ENCODE data around the gene SLC4A5.
"Not testable (repeated sequence)": the region's sequence is repeated elsewhere in the genome, so short reads cannot be mapped to it uniquely, and the experiment has no call there.

Gene SLC4A5

DNA sequence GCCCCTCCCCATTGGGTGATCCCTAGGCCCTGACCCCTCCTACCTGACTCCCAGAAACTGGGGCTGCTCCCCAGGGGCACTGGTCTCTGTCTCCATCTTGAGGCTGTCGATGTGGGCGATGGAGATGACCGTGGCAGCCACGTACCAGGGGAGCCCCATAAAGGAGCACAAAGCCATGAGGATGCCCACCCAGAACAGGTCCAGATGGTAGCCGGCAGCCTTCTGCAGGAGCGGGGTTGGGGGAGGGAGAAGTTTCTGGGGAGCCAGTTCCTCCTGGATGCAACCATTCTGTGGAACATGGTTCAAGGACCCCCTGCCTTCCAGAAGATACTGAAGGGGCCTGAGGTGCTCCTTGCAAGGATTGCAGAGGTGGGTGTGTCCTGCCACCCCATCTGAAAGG, 110.8 kb downstream of the SLC4A5 start:
- no peak for DNase-seq (ENCODE audit: low spot score)

GRCh38 chr2:74229865-74230264, 113.4 kb downstream of the SLC4A5 start:
- not testable (repeated sequence) for DNase-seq (ENCODE audit: low spot score)

- no peak for DNase-seq (ENCODE audit: low spot score)
Observed at GRCh38 chr2:74228772-74229171, 114.4 kb downstream of the SLC4A5 start.

DNA sequence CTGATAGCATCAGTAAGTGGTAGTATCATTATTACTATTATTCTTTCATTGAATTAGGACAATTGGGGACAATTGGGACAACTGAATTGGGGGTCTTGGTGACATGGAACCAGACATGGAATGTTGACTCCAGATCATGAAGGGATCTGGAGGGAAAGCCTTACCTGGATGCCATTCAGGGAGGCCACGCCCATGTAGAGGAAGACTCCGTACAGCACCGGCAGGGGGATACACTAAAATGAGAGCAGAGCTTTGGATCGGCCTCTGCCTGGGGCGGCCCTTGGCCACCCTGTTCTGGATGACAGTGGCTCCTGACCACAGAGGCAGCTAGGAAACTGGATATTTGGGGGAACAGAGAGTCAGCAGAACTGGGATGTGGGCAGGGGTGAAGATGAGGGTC, 115.6 kb downstream of the SLC4A5 start:
- DNase-seq (ENCODE audit: low spot score) = no peak

GRCh38 chr2:74226648-74227213, 116.5 kb downstream of the SLC4A5 start:
- DNase-seq (ENCODE audit: low spot score) = no peak

DNA sequence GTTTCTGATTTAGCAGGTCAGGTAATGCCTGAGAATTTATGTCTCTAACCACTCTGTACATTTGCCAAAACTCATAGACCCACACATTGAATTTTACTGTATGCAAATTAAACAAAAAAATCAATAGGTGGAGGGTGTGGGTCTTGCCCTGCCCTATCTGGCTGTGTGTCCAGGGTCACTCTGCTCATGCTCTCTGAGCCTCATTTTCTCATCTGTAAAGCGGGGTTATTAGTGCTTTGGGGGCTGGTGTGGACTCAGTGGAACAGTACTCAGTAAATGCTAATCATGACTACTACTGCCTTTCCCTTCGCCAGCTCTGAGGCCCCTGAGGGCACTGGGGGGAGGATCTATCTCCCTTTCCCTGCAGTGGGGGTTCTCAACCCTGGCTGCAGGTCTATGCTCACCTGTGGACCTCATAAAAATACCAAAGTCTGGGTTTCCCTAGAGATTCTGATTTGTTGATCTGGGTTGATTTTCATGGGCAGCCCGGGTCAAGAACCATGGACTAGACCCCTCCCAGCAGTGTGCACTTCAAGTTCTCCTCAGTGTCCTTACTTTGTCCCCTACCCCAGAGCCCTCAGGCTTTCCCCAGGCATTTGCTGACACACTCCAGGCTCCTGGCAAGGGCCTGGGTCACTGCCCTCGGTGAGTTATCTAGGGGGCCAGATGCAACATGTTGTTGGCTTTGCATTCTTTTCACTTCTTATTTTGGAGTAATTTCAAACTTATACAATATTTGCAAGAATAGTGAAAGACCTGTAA, 117.3 kb downstream of the SLC4A5 start:
- DNase-seq (ENCODE audit: low spot score) = no peak

DNA sequence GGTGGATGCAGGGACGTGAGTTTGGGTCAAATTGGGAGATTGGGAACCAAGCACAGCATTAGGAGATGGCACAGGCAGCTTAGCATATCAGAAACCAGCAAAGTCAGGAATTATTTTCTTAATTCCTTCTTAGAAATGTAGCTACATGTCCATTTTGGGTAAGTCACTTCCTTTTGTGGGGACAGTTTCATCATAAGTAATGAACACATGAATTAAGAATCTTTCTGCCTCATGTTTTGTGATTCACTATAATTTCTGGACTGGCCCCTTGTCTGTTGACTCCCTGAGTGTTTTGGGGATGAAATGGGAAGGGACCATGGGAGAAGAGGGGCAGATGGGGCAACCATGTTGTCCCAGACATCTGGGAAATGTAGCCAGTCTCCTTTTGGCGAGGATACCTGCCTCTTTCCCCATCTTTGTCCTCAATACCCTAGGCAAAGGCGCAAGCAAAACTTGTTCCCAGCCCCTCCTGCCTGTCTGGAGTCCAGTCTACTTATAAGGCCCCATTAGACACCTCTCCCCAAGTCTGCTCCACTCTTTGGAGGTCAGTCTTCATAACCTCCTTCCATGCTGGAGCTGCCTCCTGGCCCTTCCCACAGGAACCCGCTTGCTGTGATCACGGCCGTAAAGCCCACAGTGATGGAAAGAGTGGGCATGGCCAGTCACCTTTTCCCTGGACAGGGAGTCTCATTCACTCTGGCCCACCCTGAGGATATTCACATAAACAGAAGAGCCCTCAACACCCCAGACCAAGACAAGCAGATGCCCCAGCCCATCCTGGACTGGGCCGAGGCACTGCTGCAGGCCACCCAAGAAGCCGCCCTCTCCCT, 119.1 kb downstream of the SLC4A5 start:
- no peak for DNase-seq (ENCODE audit: low spot score)

GRCh38 chr2:74222300-74222650, 120.9 kb downstream of the SLC4A5 start:
- no peak for DNase-seq (ENCODE audit: low spot score)

- DNase-seq (ENCODE audit: low spot score) = no peak
Observed at GRCh38 chr2:74221604-74222299, 121.5 kb downstream of the SLC4A5 start.

DNA sequence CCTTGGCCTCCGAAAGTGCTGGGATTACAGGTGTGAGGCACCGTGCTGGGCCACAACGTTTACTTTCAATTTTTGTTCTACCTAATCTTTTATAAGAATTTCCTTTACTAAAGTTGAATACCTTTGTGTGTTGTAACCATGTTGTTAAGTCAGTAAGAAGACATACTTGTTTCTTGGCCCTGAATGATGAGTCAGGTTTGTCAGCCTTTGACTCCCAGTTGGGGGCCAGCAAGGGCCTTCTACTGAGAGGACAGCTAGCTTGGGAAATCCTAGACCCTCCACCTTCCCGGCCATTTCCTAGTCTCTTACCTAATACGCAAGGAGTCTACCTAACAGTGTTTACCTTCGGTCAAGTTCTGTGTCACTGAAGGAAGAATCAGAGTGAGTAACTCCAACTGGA, 122.1 kb downstream of the SLC4A5 start:
- no peak for DNase-seq (ENCODE audit: low spot score)

GRCh38 chr2:74219846-74220486, 123.2 kb downstream of the SLC4A5 start:
- no peak for DNase-seq (ENCODE audit: low spot score)

DNA sequence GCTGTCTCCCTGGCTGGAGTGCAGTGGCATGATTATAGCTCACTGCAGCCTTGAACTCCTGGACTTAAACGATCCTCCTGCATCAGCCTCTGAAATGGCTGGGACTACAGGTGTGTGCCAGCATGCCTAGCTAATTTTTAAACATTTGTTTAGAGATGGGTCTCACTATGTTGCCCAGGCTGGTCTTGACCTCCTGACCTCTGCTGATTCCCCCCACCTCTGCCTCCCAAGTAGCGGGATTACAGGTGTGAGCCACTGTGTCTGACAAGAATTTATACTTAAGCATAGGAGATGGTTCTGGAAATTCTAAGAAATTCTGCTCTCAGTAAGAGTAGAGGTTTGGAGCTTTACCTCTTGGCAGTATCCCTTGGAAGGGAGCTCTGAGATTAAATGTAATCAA, 126.6 kb downstream of the SLC4A5 start:
- DNase-seq (ENCODE audit: low spot score) = no peak

- not testable (repeated sequence) for DNase-seq (ENCODE audit: low spot score)
Observed at GRCh38 chr2:74215771-74216170, 127.4 kb downstream of the SLC4A5 start.

- DNase-seq (ENCODE audit: low spot score) = no peak
Observed at GRCh38 chr2:74212702-74213410, 130.4 kb downstream of the SLC4A5 start.

GRCh38 chr2:74206180-74206688, 137.0 kb downstream of the SLC4A5 start:
- no peak for DNase-seq (ENCODE audit: low spot score)

GRCh38 chr2:74205596-74205995, 137.6 kb downstream of the SLC4A5 start:
- DNase-seq (ENCODE audit: low spot score) = no peak

DNA sequence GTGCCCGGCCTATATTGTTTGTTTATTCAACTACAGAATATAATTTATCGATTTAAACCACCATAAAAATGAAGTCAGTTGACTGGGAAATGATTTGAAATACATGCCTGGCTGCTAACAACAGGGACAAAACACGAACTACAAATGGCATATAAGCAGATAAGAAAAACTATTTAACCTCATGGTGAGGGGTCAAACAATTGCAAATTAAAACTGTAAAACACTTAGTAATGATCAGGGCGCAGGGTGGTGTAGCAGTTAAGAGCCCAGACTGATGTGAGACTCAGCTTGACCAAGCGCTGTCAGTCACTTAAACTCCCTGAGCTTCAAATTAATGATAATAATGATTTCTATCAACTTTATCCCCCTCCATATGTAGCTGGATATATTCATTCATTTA, 138.1 kb downstream of the SLC4A5 start:
- no peak for DNase-seq (ENCODE audit: low spot score)

DNA sequence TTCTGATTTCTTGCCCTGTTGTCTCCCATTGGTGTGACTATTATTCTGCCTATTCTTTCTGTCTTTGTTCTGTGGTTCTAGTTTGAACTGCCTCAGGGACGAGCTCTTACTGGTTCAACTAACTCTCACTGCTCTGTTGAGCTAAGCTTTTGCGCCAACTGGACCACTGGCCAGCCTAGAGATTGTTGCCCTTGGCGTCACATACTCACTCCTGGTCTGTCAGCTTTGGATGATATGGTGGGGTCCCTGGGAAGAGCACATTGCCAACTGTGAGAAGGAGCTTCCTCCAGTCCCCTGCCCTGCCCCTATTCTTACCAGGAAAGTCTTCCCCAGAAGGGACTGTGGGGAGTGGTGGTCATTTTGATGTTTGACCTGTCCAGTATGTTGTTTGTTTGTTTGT, 138.8 kb downstream of the SLC4A5 start:
- DNase-seq (ENCODE audit: low spot score) = no peak

- no peak for DNase-seq (ENCODE audit: low spot score)
Observed at GRCh38 chr2:74201596-74201995, 141.6 kb downstream of the SLC4A5 start.

- DNase-seq (ENCODE audit: low spot score) = no peak
Observed at GRCh38 chr2:74201196-74201595, 142.0 kb downstream of the SLC4A5 start.

DNA sequence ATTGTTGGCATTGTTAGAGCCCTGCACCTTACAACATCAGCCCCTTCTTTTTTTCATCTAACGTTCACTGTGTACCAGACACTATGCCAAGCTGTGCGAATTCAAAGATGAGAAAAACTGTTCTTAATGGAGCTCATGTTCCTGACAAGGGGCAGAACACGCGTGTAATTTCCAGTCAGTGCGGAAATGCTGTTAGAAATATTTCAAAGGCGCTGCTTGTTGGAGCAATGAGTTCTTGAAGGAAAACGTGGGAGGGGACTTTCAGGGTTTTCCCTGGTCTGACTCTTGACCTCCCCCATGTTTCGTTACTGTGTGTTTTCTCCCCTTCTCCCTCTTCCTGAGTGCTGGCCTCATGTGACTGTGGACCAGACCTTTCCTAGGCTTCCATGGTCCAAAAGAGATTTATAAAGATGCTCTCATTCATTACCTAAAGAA, 143.3 kb downstream of the SLC4A5 start:
- DNase-seq (ENCODE audit: low spot score) = no peak

All from HuH-7.5 (cell line).